ENCODE measurements around the gene PYY.

DNA sequence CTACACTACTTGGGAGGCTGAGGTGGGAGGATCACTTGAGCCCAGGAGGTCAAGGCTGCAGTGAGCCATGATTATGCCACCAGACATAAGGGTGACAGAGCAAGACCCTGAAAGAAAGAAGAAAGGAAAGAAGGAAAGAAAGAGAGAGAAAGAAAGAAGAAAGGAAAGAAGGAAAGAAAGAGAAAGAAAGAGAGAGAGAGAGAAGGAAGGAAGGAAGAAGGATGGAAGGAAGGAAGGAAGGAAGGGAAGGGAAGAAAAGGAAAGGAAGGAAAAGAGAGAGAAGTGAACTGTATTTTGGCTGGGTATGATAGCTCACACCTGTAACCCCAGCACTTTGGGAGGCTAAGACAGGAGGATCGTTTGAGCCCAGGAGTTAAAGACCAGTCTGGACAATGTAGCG is 24.3 kb upstream of the PYY start:
- no peak for TF ChIP-seq POLR2AphosphoS5 (IDR thresholded peaks at IDR 0.05; ENCODE audit: low read depth, low read length)
- TF ChIP-seq TAF1 (IDR thresholded peaks at IDR 0.05; ENCODE audit: borderline replicate concordance, insufficient read depth, low read length) = no peak
- TF ChIP-seq, protein P1, sequence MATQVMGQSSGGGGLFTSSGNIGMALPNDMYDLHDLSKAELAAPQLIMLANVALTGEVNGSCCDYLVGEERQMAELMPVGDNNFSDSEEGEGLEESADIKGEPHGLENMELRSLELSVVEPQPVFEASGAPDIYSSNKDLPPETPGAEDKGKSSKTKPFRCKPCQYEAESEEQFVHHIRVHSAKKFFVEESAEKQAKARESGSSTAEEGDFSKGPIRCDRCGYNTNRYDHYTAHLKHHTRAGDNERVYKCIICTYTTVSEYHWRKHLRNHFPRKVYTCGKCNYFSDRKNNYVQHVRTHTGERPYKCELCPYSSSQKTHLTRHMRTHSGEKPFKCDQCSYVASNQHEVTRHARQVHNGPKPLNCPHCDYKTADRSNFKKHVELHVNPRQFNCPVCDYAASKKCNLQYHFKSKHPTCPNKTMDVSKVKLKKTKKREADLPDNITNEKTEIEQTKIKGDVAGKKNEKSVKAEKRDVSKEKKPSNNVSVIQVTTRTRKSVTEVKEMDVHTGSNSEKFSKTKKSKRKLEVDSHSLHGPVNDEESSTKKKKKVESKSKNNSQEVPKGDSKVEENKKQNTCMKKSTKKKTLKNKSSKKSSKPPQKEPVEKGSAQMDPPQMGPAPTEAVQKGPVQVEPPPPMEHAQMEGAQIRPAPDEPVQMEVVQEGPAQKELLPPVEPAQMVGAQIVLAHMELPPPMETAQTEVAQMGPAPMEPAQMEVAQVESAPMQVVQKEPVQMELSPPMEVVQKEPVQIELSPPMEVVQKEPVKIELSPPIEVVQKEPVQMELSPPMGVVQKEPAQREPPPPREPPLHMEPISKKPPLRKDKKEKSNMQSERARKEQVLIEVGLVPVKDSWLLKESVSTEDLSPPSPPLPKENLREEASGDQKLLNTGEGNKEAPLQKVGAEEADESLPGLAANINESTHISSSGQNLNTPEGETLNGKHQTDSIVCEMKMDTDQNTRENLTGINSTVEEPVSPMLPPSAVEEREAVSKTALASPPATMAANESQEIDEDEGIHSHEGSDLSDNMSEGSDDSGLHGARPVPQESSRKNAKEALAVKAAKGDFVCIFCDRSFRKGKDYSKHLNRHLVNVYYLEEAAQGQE (IDR thresholded peaks at IDR 0.05; ENCODE audit: insufficient read depth in 1 of 2, low read depth in 2 of 2, low read length in 2 of 2) = no peak
- no peak for TF ChIP-seq SIN3A (IDR thresholded peaks at IDR 0.05; ENCODE audit: borderline replicate concordance, insufficient read depth, low read length)
